ENCODE measurements around the gene GSTK1.
A peak's percentile ranks its signal among the peaks of the same experiment; 100 is the strongest.
"Not testable (repeated sequence)": the region's sequence is repeated elsewhere in the genome, so short reads cannot be mapped to it uniquely, and the experiment has no call there.

GSTK1 gene

DNA sequence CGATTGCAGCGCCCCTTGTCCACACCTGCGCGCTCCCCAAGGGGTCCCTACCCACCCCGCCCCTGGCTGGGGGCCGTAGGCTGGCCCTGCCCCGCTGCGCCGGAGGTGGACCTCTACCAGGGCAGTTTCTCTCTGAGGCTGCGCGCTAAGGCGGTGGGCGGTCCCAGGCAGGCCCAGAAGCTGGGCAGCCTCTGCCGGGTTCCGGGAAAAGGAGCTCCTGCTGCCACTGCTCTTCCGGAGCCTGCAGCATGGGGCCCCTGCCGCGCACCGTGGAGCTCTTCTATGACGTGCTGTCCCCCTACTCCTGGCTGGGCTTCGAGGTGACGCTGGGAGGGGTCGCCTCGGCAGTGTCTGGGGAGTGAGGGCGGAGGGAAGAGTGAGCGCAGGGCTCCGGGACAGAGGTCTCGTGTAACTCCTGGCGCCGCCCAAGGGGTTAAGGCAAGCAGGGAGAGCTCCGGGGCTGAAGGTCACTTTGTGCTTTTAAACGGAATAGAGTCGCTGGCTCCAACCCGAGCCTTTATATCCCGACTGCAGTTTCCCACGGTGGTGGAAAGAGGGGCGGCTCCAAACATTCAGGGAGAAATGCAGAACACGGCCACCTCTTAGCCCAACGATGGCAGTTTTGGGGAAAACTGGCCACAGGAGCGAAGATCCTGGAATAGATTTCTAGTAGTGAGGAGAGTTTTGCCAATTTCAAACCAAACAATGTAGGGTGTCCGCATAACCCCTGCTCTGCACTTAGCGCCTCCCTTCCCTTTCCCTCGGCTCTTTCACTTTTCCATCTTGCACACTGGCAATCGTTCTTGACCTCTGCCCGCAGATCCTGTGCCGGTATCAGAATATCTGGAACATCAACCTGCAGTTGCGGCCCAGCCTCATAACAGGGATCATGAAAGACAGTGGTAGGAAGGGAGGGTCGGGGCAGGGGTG is at the start of gene GSTK1:
TSS of gene GSTK1 (plus strand) at position 176 of the 930 bp plus-strand sequence. CDS start at position 249, 73 bp downstream.
- no peak for DNase-seq (ENCODE audit: low read depth, low spot score)
- Histone ChIP-seq H3K9ac (ENCODE audit: insufficient read length) (peak within 1 kb of the TSS; percentile 79), H3K36me3 (ENCODE audit: insufficient read depth, low read length) (peaks cover 8% of the 10 kb centered on the region; the same call in 1 of the 2 replicates), H3K27ac (no peak within 1 kb of the TSS), H3K4me3 (peak within 1 kb of the TSS; percentile 83), H3K9me3 (ENCODE audit: low read depth, low read length) (no peaks in the 10 kb centered on the region)
- TF ChIP-seq POLR2AphosphoS5 (IDR thresholded peaks at IDR 0.05; ENCODE audit: borderline replicate concordance, low read depth, low read length), result peak; percentile 97
- TF ChIP-seq FOXP2 (optimal IDR thresholded peaks at IDR 0.05; ENCODE audit: control extremely low read depth, extremely low read length, insufficient read depth), result no peak

GRCh38 chr7:143213478-143213877 is 49.8 kb upstream of the GSTK1 start:
- not testable (repeated sequence) for H3K9me3 ChIP-seq (ENCODE audit: low read depth, low read length); H3K9ac ChIP-seq (ENCODE audit: insufficient read length); H3K27ac ChIP-seq; DNase-seq (ENCODE audit: low read depth, low spot score); H3K36me3 ChIP-seq (ENCODE audit: insufficient read depth, low read length); H3K4me3 ChIP-seq

GRCh38 chr7:143214789-143215679 is 48.2 kb upstream of the GSTK1 start:
- peak; percentile 79 for DNase-seq (ENCODE audit: low read depth, low spot score)
- Histone ChIP-seq H3K4me3 (no peak overlapping the region), H3K27ac (no peak overlapping the region), H3K9ac (ENCODE audit: insufficient read length) (no peak overlapping the region), H3K36me3 (ENCODE audit: insufficient read depth, low read length) (no peaks in the 10 kb centered on the region), H3K9me3 (ENCODE audit: low read depth, low read length) (no peaks in the 10 kb centered on the region)
- TF ChIP-seq FOXP2 (optimal IDR thresholded peaks at IDR 0.05; ENCODE audit: control extremely low read depth, extremely low read length, insufficient read depth), result no peak
- no peak for TF ChIP-seq POLR2AphosphoS5 (IDR thresholded peaks at IDR 0.05; ENCODE audit: borderline replicate concordance, low read depth, low read length)
- no peak for TF ChIP-seq EZH2 (IDR thresholded peaks at IDR 0.05)

DNA sequence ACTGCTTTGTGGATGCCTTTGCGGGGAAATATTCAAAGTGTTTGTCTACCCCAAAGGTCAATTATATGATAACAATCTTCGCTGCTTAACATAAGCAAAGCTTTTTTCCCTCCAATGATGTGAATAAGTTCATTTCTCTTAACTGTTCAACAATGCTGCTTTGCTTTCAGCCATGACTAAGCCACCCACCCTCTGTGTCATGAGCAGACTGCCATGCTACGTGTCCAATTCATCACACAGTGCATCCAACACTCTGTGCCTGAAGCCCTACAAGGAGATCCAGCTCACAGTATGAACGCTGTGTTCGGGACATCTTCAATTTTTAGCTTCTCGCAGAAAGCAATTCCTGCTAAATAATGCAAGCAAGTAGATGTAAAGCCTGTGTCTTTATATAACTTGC is 47.1 kb upstream of the GSTK1 start:
- DNase-seq (ENCODE audit: low read depth, low spot score), result no peak
- no peaks in the 10 kb centered on the region for H3K9me3 ChIP-seq (ENCODE audit: low read depth, low read length)

DNA sequence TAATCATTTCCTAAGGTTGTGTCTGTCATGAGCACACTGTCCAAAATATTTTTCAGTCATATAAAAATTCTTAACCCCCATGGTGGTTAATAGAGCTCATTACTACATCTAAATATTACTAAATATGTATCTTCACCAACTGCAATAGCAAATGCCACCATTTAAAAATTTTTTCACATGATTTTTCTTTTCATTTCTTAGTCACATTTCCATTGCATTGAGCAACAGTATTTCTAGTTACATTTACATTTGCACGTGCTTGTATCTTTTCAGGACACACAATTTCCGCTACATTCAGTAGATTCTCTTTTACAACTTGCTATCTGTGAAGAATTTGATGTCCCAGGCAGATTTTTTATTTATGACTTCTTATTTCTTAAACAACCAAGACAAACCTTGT is 46.6 kb upstream of the GSTK1 start:
- peak overlapping the region; percentile 20 for H3K9ac ChIP-seq (ENCODE audit: insufficient read length)
- TF ChIP-seq FOXP2 (optimal IDR thresholded peaks at IDR 0.05; ENCODE audit: control extremely low read depth, extremely low read length, insufficient read depth) (no peak), EZH2 (IDR thresholded peaks at IDR 0.05) (no peak), POLR2AphosphoS5 (IDR thresholded peaks at IDR 0.05; ENCODE audit: borderline replicate concordance, low read depth, low read length) (no peak)
- DNase-seq (ENCODE audit: low read depth, low spot score), result no peak
- H3K4me3 ChIP-seq, result no peak overlapping the region
- H3K9me3 ChIP-seq (ENCODE audit: low read depth, low read length), result no peaks in the 10 kb centered on the region
- H3K36me3 ChIP-seq (ENCODE audit: insufficient read depth, low read length), result no peaks in the 10 kb centered on the region
- H3K27ac ChIP-seq, result no peak overlapping the region

More for the DNA sequence above, 47.1 kb upstream of the GSTK1 start:
- H3K36me3 ChIP-seq (ENCODE audit: insufficient read depth, low read length), result no peaks in the 10 kb centered on the region
- TF ChIP-seq POLR2AphosphoS5 (IDR thresholded peaks at IDR 0.05; ENCODE audit: borderline replicate concordance, low read depth, low read length) (no peak), EZH2 (IDR thresholded peaks at IDR 0.05) (no peak), FOXP2 (optimal IDR thresholded peaks at IDR 0.05; ENCODE audit: control extremely low read depth, extremely low read length, insufficient read depth) (no peak)
- H3K27ac ChIP-seq, result no peak overlapping the region
- no peak overlapping the region for H3K4me3 ChIP-seq
- H3K9ac ChIP-seq (ENCODE audit: insufficient read length), result peak overlapping the region; percentile 20

GRCh38 chr7:143217806-143218205 is 45.4 kb upstream of the GSTK1 start:
- no peak overlapping the region for H3K4me3 ChIP-seq
- H3K9ac ChIP-seq (ENCODE audit: insufficient read length), result no peak overlapping the region
- DNase-seq (ENCODE audit: low read depth, low spot score), result no peak
- no peak overlapping the region for H3K27ac ChIP-seq
- TF ChIP-seq EZH2 (IDR thresholded peaks at IDR 0.05), result no peak
- no peak for TF ChIP-seq FOXP2 (optimal IDR thresholded peaks at IDR 0.05; ENCODE audit: control extremely low read depth, extremely low read length, insufficient read depth)
- no peak for TF ChIP-seq POLR2AphosphoS5 (IDR thresholded peaks at IDR 0.05; ENCODE audit: borderline replicate concordance, low read depth, low read length)
- H3K9me3 ChIP-seq (ENCODE audit: low read depth, low read length), result no peaks in the 10 kb centered on the region
- no peaks in the 10 kb centered on the region for H3K36me3 ChIP-seq (ENCODE audit: insufficient read depth, low read length)

GRCh38 chr7:143221286-143221685 is 42.0 kb upstream of the GSTK1 start:
- TF ChIP-seq EZH2 (IDR thresholded peaks at IDR 0.05), result no peak
- Histone ChIP-seq H3K4me3 (no peak overlapping the region), H3K27ac (no peak overlapping the region), H3K36me3 (ENCODE audit: insufficient read depth, low read length) (no peaks in the 10 kb centered on the region), H3K9ac (ENCODE audit: insufficient read length) (no peak overlapping the region), H3K9me3 (ENCODE audit: low read depth, low read length) (no peaks in the 10 kb centered on the region)
- DNase-seq (ENCODE audit: low read depth, low spot score), result no peak

DNA sequence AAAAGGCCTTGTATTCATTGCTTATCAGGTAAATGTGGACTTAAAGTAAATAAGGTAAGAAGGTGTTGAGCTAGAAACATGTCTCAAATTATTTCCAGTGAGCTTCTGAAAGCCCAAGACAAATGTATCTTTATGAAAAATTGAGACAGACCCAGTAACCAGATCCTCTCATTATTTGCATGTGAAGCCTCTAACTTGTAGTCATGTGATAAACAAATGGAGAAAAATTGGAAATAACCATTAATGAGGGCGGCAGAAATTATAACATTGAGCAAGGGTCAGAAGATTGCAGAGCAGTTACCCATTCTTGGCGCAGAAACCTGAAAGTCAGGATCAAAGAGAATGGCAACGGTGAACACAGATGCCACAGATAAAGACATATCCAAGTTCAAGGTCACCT is 41.5 kb upstream of the GSTK1 start, which contains the start of gene TAS2R40:
TSS of gene TAS2R40 (plus strand) at position 301 of the 400 bp plus-strand sequence. CDS start at position 343, 42 bp downstream.
- H3K9ac ChIP-seq (ENCODE audit: insufficient read length), result no peak within 1 kb of the TSS
- H3K36me3 ChIP-seq (ENCODE audit: insufficient read depth, low read length), result no peaks in the 10 kb centered on the region
- no peak within 1 kb of the TSS for H3K27ac ChIP-seq
- TF ChIP-seq EZH2 (IDR thresholded peaks at IDR 0.05) (no peak), FOXP2 (optimal IDR thresholded peaks at IDR 0.05; ENCODE audit: control extremely low read depth, extremely low read length, insufficient read depth) (no peak), POLR2AphosphoS5 (IDR thresholded peaks at IDR 0.05; ENCODE audit: borderline replicate concordance, low read depth, low read length) (no peak)
- no peak for DNase-seq (ENCODE audit: low read depth, low spot score)
- H3K4me3 ChIP-seq, result no peak within 1 kb of the TSS
- H3K9me3 ChIP-seq (ENCODE audit: low read depth, low read length), result no peaks in the 10 kb centered on the region

Data from SK-N-MC (cell line).